Natural killer cell (primary cell): Measurements from ENCODE around the gene ITGAE. TPM values are rescaled to one million over a fixed set of nuclear protein-coding genes. Genes with fewer than 3 reads are reported as not detected.

Experiments
- ATAC-seq, 3 donors: fragments of 150-1000 bp in 2 of 3; fragments of 200-7000 bp in 1 of 3; cut with Tn5 transposase; 1 replicate in 1 of 3; 2 replicates in 2 of 3; pipeline ENCODE4 v1.10.0; 2021; ENCODE audit warnings: mild to moderate bottlenecking in 2 of 3, moderate library complexity in 2 of 3
- DNase-seq, 2 donors: peaks; one replicate each; pipeline versions ENCODE4 v3.0.0 to v3.0.0-alpha.2; 2013 to 2021; ENCODE audit warnings: mixed read lengths in 1 of 2
- H3K27ac ChIP-seq: one replicate; pipeline ENCODE4 v1.5.1; 2013; ENCODE audit warnings: mild to moderate bottlenecking, low read length
- H3K27me3 ChIP-seq: one replicate; pipeline ENCODE4 v1.6.1; 2013; ENCODE audit warnings: low read length; ENCODE audit not compliant: control insufficient read depth, insufficient read depth
- H3K36me3 ChIP-seq: one replicate; pipeline ENCODE4 v1.6.1; 2013; ENCODE audit warnings: low read length; ENCODE audit not compliant: control insufficient read depth, insufficient read depth
- H3K4me1 ChIP-seq: one replicate; pipeline ENCODE4 v1.6.1; 2013; ENCODE audit warnings: low read length; ENCODE audit not compliant: control insufficient read depth, insufficient read depth
- H3K4me3 ChIP-seq: one replicate; pipeline ENCODE4 v1.5.1; 2013; ENCODE audit warnings: low read length
- H3K9me3 ChIP-seq: one replicate; pipeline ENCODE4 v1.6.1; 2013; ENCODE audit warnings: low read length; ENCODE audit not compliant: control insufficient read depth, insufficient read depth
- H3K27ac Mint-ChIP-seq, 2 donors: one replicate each; pipeline ENCODE4 v1.8.0; 2022; ENCODE audit warnings: mild to moderate bottlenecking in 2 of 2, mixed read lengths in 2 of 2, moderate library complexity in 1 of 2
- H3K27me3 Mint-ChIP-seq, 2 donors: one replicate each; pipeline ENCODE4 v1.8.0; 2022; ENCODE audit warnings: low read depth in 2 of 2, mixed read lengths in 2 of 2
- H3K36me3 Mint-ChIP-seq: one replicate; pipeline ENCODE4 v1.8.0; 2022; ENCODE audit warnings: mixed read lengths
- H3K4me1 Mint-ChIP-seq, 2 donors: one replicate each; pipeline ENCODE4 v1.8.0; 2022; ENCODE audit warnings: mixed read lengths in 2 of 2
- H3K4me3 Mint-ChIP-seq: one replicate; pipeline ENCODE4 v1.8.0; 2022; ENCODE audit warnings: mild to moderate bottlenecking, moderate library complexity, mixed read lengths
- H3K9me3 Mint-ChIP-seq, 2 donors: one replicate each; pipeline ENCODE4 v1.8.0; 2022; ENCODE audit warnings: mixed read lengths in 2 of 2
- WGBS: methylation state at CpG from one replicate; pipeline ENCODE4 v1.1.7; 2013; ENCODE audit warnings: missing lambda C conversion rate; ENCODE audit not compliant: insufficient coverage; 5-methylcytosine and 5-hydroxymethylcytosine counted together
- intact Hi-C: fragments of 100-400 bp; cut with micrococcal nuclease; formaldehyde crosslinking; loops from one replicate; pipeline ENCODE4 v1.14.2; 2022
- total RNA-seq, 4 donors: library from RNA; stranded (reverse); fragments of 120-200 nt in 1 of 4; gene quantifications; one replicate each; pipeline versions ENCODE4 v1.2.3 to v1.2.4, GENCODE V29; 2013 to 2022
- TF ChIP-seq, protein P1 (sequence below): fragments of 200-600 bp; IDR thresholded peaks from one replicate; pipeline ENCODE4 v1.8.0; 2022; ENCODE audit warnings: antibody characterized with exemption

The ITGAE gene
- total RNA-seq, 3 donors from 2014 or later (not counting 1 experiment from before 2014, with no cell fraction given) = 12.8 to 13.8 (median 13.8) TPM

- TF ChIP-seq, protein P1, sequence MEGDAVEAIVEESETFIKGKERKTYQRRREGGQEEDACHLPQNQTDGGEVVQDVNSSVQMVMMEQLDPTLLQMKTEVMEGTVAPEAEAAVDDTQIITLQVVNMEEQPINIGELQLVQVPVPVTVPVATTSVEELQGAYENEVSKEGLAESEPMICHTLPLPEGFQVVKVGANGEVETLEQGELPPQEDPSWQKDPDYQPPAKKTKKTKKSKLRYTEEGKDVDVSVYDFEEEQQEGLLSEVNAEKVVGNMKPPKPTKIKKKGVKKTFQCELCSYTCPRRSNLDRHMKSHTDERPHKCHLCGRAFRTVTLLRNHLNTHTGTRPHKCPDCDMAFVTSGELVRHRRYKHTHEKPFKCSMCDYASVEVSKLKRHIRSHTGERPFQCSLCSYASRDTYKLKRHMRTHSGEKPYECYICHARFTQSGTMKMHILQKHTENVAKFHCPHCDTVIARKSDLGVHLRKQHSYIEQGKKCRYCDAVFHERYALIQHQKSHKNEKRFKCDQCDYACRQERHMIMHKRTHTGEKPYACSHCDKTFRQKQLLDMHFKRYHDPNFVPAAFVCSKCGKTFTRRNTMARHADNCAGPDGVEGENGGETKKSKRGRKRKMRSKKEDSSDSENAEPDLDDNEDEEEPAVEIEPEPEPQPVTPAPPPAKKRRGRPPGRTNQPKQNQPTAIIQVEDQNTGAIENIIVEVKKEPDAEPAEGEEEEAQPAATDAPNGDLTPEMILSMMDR = no peak
- DNase-seq (no peak), ATAC-seq (no peak)
- Histone ChIP-seq H3K4me3 (no peak overlapping the region), H3K27ac (peak overlapping the region; percentile 18), H3K4me1 (peaks cover 75% of the 10 kb centered on the region), H3K36me3 (no peaks in the 10 kb centered on the region), H3K27me3 (no peaks in the 10 kb centered on the region), H3K9me3 (no peaks in the 10 kb centered on the region)
- WGBS = 94% methylated on average over 12 of the region's 12 CpGs
- Mint-ChIP-seq H3K4me3 (no peak overlapping the region), H3K36me3 (no peaks in the 10 kb centered on the region), H3K9me3 (no peaks in the 10 kb centered on the region), H3K27ac (peak overlapping the region in 1 of 2 donors; percentile 84), H3K4me1 (peaks cover 44 to 50% of the 10 kb centered on the region in 2 donors), H3K27me3 (peaks cover 0 to 12% of the 10 kb centered on the region in 2 donors)
- intact Hi-C loops = loop anchor here (5.0 kb wide), 1 partner anchor 48 kb away; the partner anchor contains the start of gene NCBP3
These were observed 1.6 kb downstream of the ITGAE start for GRCh38 chr17:3799181-3799945.

- Mint-ChIP-seq H3K4me3 (peak overlapping the region; percentile 52), H3K27me3 (peaks cover 0 to 12% of the 10 kb centered on the region in 2 donors), H3K9me3 (no peaks in the 10 kb centered on the region), H3K4me1 (peaks cover 45 to 50% of the 10 kb centered on the region in 2 donors), H3K36me3 (no peaks in the 10 kb centered on the region), H3K27ac (peak overlapping the region; percentile 84 to 89)
- Histone ChIP-seq H3K36me3 (no peaks in the 10 kb centered on the region), H3K27ac (no peak overlapping the region), H3K4me3 (no peak overlapping the region), H3K9me3 (no peaks in the 10 kb centered on the region), H3K27me3 (no peaks in the 10 kb centered on the region), H3K4me1 (peaks cover 78% of the 10 kb centered on the region)
- peak in 1 of 2 donors; percentile 18 for DNase-seq
- intact Hi-C loops = loop anchor here (5.0 kb wide), 1 partner anchor 49 kb away; the partner anchor contains the start of gene NCBP3
- no peak for ATAC-seq
- 84% methylated on average over 15 of the region's 15 CpGs for WGBS
- TF ChIP-seq, protein P1 = no peak
These were observed 2.5 kb downstream of the ITGAE start for GRCh38 chr17:3798273-3799180.

- WGBS = 20% methylated on average over 9 of the region's 9 CpGs
- Histone ChIP-seq H3K4me1 (peaks cover 72% of the 10 kb centered on the region), H3K27ac (peak overlapping the region; percentile 24), H3K4me3 (no peak overlapping the region), H3K27me3 (no peaks in the 10 kb centered on the region), H3K36me3 (no peaks in the 10 kb centered on the region), H3K9me3 (no peaks in the 10 kb centered on the region)
- ATAC-seq (peak; percentile 39 to 57 (median 45)), DNase-seq (peak in 1 of 2 donors; percentile 72)
- intact Hi-C loops = loop anchor here (1.0 to 5.0 kb wide), 3 partner anchors 31 to 102 kb away; partner anchors contain the start of gene NCBP3
- H3K4me3 Mint-ChIP-seq = peak overlapping the region; percentile 77
- H3K27ac Mint-ChIP-seq = peak overlapping the region; percentile 84 to 89
- peaks cover 45 to 50% of the 10 kb centered on the region in 2 donors for H3K4me1 Mint-ChIP-seq
- peaks cover 0 to 12% of the 10 kb centered on the region in 2 donors for H3K27me3 Mint-ChIP-seq
- H3K9me3 Mint-ChIP-seq = no peaks in the 10 kb centered on the region
- no peaks in the 10 kb centered on the region for H3K36me3 Mint-ChIP-seq
- TF ChIP-seq, protein P1 = no peak
These were observed 4.2 kb downstream of the ITGAE start for GRCh38 chr17:3796822-3797170.
